ENCODE data around the gene EBF3.

GRCh38 chr10:129885526-129885925 is 78.5 kb downstream of the EBF3 start:
- TF ChIP-seq EZH2phosphoT487 (IDR thresholded peaks at IDR 0.05) (no peak), CTCF (IDR thresholded peaks at IDR 0.05) (no peak), EZH2 (IDR thresholded peaks at IDR 0.05) (no peak)
